ENCODE measurements around the gene DGKB.

The DGKB gene

DNA sequence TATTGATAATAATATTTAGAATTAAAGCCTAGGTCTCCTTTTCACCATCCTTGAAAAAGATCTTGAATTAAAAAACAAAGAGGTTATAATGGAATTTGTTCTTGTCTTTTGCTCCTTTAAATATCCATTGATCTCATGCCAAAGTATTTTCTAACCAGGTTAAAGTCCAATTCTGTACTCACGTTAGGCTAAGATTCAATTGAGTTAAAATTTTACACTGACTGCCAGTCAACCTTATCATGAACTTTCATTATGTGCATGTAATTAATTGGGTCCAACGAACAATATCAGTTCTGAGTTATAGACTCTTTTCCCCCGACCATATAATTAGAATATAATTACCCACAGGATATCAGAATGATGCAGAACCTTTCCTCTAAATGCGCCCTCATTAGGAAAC lies 266.6 kb downstream of the DGKB start:
- TF ChIP-seq, protein P1, sequence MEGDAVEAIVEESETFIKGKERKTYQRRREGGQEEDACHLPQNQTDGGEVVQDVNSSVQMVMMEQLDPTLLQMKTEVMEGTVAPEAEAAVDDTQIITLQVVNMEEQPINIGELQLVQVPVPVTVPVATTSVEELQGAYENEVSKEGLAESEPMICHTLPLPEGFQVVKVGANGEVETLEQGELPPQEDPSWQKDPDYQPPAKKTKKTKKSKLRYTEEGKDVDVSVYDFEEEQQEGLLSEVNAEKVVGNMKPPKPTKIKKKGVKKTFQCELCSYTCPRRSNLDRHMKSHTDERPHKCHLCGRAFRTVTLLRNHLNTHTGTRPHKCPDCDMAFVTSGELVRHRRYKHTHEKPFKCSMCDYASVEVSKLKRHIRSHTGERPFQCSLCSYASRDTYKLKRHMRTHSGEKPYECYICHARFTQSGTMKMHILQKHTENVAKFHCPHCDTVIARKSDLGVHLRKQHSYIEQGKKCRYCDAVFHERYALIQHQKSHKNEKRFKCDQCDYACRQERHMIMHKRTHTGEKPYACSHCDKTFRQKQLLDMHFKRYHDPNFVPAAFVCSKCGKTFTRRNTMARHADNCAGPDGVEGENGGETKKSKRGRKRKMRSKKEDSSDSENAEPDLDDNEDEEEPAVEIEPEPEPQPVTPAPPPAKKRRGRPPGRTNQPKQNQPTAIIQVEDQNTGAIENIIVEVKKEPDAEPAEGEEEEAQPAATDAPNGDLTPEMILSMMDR (IDR thresholded peaks at IDR 0.05) = no peak
- no peak overlapping the region for H3K27ac ChIP-seq
- no peak for DNase-seq (ENCODE audit: low spot score)
- no peak overlapping the region for H3K4me3 ChIP-seq

DNA sequence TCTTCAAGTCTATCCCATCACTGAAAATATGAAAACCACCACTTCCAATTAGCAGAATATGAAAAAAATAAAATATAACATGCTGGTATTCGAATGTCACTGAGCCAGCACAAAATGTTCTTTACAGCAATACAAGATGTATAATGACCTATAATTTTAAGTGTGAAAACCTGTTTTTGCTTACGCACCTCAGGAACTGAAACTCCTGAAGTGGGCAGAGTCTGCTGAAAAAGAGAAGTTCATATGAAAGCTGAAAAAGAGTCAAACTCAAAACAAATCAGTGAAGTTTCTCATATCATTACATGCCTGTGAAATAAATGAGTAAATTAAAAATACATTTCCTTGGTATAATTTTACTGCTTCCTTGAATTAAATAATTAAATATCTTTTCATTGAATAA lies 272.5 kb downstream of the DGKB start:
- no peak for DNase-seq (ENCODE audit: low spot score)
- TF ChIP-seq, protein P1 (IDR thresholded peaks at IDR 0.05) = no peak
- Histone ChIP-seq H3K4me3 (no peak overlapping the region), H3K27ac (no peak overlapping the region)

DNA sequence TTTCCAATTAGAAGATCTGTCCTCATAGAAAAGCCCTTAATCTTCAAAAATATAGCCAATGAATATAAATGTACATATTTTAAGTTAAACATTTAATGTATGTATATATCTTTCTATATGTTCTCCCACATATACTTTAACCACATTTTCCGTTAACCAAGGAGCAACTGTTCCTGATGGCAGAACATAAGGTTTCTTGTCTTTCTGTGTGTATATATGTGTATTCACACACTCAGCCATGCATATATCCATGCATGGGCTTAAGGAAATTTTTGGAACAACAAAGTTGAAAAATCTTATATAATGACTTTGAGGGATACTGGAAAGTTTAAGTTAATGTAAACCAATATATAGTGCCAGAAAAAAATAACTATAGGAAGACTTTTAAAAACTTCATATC lies 274.0 kb downstream of the DGKB start:
- no peak overlapping the region for H3K27ac ChIP-seq
- no peak overlapping the region for H3K4me3 ChIP-seq
- TF ChIP-seq, protein P1 (IDR thresholded peaks at IDR 0.05) = no peak
- DNase-seq (ENCODE audit: low spot score) = no peak

DNA sequence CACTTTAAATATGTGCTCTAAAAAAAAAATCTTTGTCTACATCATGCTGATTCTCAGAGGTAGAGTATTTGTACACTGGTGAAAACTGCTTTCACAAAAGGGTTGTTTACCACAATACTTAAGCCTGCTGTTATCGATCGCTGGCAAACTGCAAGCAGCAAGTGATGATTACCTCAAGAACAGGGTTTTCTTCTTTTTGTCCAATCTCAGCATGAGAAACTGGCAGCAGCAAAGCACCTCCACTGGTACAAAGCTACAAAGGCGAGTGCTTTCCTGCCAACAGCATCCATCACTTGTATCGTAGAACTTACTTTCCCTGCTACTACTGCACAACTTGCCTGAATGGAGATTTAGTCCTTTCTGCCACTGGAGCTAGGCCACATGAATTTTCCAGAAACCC lies 276.5 kb downstream of the DGKB start:
- DNase-seq (ENCODE audit: low spot score) = no peak
- Histone ChIP-seq H3K4me3 (no peak overlapping the region), H3K27ac (no peak overlapping the region)
- TF ChIP-seq, protein P1 (IDR thresholded peaks at IDR 0.05) = no peak

DNA sequence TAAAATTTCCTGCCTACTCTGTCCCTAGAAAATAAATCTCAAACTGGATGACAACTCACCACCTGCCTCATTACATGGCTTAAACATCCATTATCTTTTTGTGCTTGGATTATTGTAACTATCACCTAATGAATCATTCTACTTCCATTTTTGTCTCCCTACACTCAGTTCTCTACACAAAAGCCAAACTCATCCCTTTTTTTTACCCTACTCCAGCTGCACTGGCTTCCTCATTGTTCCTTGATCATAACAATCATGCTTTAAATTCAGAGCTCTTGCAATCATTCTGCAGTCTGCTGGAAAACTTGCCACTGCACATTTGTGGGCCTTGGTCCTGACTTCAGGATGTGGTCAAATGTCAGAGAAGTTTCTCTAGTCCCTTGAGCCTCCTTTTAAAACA lies 280.0 kb downstream of the DGKB start:
- no peak for DNase-seq (ENCODE audit: low spot score)
- TF ChIP-seq, protein P1 (IDR thresholded peaks at IDR 0.05) = no peak
- Histone ChIP-seq H3K4me3 (no peak overlapping the region), H3K27ac (no peak overlapping the region)

DNA sequence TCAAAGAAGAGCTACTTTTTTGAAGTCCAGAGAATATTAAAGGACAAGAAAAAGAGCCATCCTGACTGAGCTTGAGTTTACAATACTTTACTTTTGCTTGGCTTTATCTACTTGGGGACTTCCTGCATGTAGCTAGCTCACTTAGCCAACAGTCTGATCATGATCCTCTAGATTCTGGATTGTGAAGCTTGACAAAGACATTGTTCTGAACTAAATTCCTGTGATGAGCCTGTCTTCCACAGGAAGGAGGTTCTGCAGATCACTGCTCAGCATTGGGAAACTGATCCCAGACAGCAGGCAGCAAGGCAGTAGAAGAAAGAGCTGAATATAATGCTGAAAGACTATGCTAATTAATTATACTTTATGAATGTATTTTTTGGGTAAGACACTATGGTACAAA lies 296.4 kb downstream of the DGKB start:
- no peak for DNase-seq (ENCODE audit: low spot score)
- Histone ChIP-seq H3K4me3 (no peak overlapping the region), H3K27ac (no peak overlapping the region)
- TF ChIP-seq, protein P1 (IDR thresholded peaks at IDR 0.05) = no peak

DNA sequence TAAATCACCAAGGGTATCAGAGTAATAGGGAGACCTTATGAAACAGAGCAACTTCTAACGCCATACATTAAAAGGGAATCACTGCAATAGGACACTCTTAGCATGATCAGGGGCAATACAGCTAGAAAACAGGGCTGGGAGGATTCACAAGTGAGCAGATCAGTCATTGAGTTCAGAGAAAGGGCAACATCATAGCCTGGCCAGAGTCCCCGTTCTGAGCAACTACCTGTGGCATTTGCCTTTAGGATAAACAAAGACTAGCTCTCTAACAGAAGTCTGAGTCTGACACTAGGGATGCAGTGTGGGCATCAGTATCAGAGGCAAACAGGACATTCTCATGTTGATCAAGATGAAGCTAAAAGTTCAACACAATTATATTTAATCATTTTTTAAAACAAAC lies 297.9 kb downstream of the DGKB start:
- DNase-seq (ENCODE audit: low spot score) = no peak
- Histone ChIP-seq H3K4me3 (no peak overlapping the region), H3K27ac (no peak overlapping the region)
- TF ChIP-seq, protein P1 (IDR thresholded peaks at IDR 0.05) = no peak
